ENCODE data around the gene NUP188. TPM values are rescaled to one million over a fixed set of nuclear protein-coding genes. Genes with fewer than 3 reads are reported as not detected.
A peak's percentile ranks its signal among the peaks of the same experiment; 100 is the strongest.

The NUP188 gene
- total RNA-seq, 1 donor from 2014 or later: 49.6 TPM

DNA sequence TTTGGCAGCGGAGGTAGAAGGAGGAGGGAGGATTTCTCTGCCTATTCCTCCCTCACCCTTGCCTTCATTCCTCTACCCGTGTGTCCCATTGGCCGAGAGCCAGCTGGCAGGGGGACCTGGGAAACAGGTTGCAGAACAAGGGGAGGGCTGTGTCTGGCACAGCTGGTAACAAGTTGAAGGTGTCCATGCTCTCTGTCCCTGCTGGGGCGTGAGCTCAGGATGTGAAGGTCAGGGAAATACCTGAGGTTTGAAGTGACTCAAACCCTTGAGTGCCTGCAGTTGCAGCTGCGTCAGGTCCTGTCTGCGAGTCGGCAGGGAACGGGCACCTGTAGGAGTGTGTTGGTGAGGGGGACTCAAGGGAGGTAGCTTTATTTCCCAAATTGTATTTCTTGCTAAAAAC, 105.1 kb downstream of the NUP188 start:
- Histone ChIP-seq H3K4me3 (no peak overlapping the region), H3K36me3 (peaks cover 52% of the 10 kb centered on the region), H3K4me1 (no peaks in the 10 kb centered on the region), H3K27ac (peak overlapping the region; percentile 51), H3K27me3 (no peaks in the 10 kb centered on the region), H3K9me3 (no peaks in the 10 kb centered on the region)
- intact Hi-C loops (cut with DNase I): no loop called here
- DNase-seq: peak; percentile 93
- TF ChIP-seq, protein P1, sequence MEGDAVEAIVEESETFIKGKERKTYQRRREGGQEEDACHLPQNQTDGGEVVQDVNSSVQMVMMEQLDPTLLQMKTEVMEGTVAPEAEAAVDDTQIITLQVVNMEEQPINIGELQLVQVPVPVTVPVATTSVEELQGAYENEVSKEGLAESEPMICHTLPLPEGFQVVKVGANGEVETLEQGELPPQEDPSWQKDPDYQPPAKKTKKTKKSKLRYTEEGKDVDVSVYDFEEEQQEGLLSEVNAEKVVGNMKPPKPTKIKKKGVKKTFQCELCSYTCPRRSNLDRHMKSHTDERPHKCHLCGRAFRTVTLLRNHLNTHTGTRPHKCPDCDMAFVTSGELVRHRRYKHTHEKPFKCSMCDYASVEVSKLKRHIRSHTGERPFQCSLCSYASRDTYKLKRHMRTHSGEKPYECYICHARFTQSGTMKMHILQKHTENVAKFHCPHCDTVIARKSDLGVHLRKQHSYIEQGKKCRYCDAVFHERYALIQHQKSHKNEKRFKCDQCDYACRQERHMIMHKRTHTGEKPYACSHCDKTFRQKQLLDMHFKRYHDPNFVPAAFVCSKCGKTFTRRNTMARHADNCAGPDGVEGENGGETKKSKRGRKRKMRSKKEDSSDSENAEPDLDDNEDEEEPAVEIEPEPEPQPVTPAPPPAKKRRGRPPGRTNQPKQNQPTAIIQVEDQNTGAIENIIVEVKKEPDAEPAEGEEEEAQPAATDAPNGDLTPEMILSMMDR (IDR thresholded peaks at IDR 0.05): no peak
- peak; percentile 95 for ATAC-seq

DNA sequence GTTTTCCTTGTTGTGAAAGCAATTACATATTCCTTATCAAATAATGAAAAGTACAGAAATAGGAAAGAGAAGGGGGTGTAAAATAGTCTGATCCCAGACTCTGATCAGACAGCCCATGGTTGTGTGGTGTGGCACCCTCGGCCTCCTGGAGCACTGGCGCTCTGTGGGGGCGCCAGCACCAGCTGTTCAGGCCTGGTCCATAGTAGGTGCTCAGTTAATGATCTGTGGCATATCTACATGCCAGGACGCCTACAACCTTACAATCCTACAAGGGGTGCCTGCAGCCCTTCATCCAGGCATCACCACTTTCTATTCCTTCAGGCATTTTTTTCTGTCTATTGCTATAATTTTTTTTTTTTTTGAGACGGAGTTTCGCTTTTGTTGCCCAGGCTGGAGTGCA, 105.5 kb downstream of the NUP188 start:
- Histone ChIP-seq H3K4me1 (peaks cover 2% of the 10 kb centered on the region), H3K27me3 (no peaks in the 10 kb centered on the region), H3K27ac (peak overlapping the region; percentile 51), H3K4me3 (no peak overlapping the region), H3K36me3 (peaks cover 47% of the 10 kb centered on the region), H3K9me3 (no peaks in the 10 kb centered on the region)
- intact Hi-C loops (cut with DNase I): no loop called here
- TF ChIP-seq, protein P1 (IDR thresholded peaks at IDR 0.05): no peak
- DNase-seq: no peak
- no peak for ATAC-seq

DNA sequence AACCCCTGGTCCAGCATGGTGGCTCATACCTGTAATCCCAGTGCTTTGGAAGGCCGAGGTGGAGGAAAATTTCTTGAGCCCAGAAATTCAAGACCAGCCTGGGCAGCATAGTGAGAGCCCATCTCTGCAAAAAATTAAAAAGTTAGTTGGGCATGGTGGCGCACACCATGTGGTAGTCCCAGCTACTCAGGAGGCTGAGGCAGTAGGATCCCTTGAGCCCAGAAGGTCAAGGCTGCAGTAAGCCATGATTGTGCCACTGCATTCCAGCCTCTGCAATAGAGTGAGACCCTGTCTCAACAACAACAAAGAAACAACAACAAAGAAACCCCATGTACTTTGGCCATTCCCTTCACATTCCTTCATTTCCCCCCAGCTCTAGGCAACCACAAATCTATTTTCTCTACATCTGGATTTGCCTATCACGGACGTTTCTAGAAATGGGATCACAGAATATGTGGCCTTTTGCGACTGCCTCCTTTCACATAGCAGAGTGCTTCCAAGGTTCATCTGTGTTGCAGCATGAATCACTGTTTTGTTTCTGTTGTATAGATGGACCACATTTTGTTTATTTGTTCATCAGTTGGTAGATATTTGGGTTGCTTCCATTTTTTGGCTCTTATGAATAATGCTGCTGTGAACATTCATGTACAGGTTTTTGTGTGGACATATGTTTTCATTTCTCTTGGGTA, 106.8 kb downstream of the NUP188 start:
- peaks cover 3% of the 10 kb centered on the region for H3K4me1 ChIP-seq
- H3K27me3 ChIP-seq: no peaks in the 10 kb centered on the region
- intact Hi-C loops (cut with DNase I): no loop called here
- ATAC-seq (no peak), DNase-seq (no peak)
- no peak overlapping the region for H3K4me3 ChIP-seq
- no peak overlapping the region for H3K27ac ChIP-seq
- H3K36me3 ChIP-seq: peaks cover 43% of the 10 kb centered on the region
- H3K9me3 ChIP-seq: no peaks in the 10 kb centered on the region
- TF ChIP-seq, protein P1 (IDR thresholded peaks at IDR 0.05): no peak

Other genes starting within 250 kb of the NUP188 start
- 13.4 TPM for gene PKN3, start 245.2 kb upstream of the NUP188 start, total RNA-seq
- gene ZDHHC12, start 223.6 kb upstream of the NUP188 start, total RNA-seq: 28.2 TPM
- 32.0 TPM for gene ZER1, start 175.8 kb upstream of the NUP188 start, total RNA-seq
- gene TBC1D13, start 160.4 kb upstream of the NUP188 start, total RNA-seq: 27.1 TPM
- gene ENDOG, start 129.2 kb upstream of the NUP188 start, total RNA-seq: 18.6 TPM
- 45.8 TPM for gene SPOUT1, start 117.9 kb upstream of the NUP188 start, total RNA-seq
- gene KYAT1, start 65.7 kb upstream of the NUP188 start, total RNA-seq: 6.6 TPM
- gene LRRC8A, start 65.6 kb upstream of the NUP188 start, total RNA-seq: 68.1 TPM
- gene PHYHD1, start 26.7 kb upstream of the NUP188 start, total RNA-seq: 46.5 TPM
- 15.5 TPM for gene DOLK, start 96 bp upstream of the NUP188 start, total RNA-seq
- 88.4 TPM for gene SH3GLB2, start 80.6 kb downstream of the NUP188 start, total RNA-seq
- gene MIGA2, start 88.9 kb downstream of the NUP188 start, total RNA-seq: 20.7 TPM
- 13.2 TPM for gene DOLPP1, start 133.4 kb downstream of the NUP188 start, total RNA-seq
- 22.8 TPM for gene CRAT, start 163.1 kb downstream of the NUP188 start, total RNA-seq
- 115 TPM for gene PTPA, start 163.7 kb downstream of the NUP188 start, total RNA-seq
- gene IER5L, start 230.6 kb downstream of the NUP188 start, total RNA-seq: 9.6 TPM